Body of pancreas (tissue), 4 donors: Measurements from ENCODE around the gene DDX10.

Experiments
- POLR2A ChIP-seq, 3 donors: fragments of 450-650 bp; IDR thresholded peaks; one replicate each; pipeline ENCODE4 v1.6.1; 2016; ENCODE audit warnings: antibody characterized with exemption in 3 of 3, mild to moderate bottlenecking in 2 of 3
- TF ChIP-seq, protein P1 (sequence below), 7 experiments: fragments of 450-650 bp in 4 of 7; fragments of 200-600 bp in 3 of 7; sonication (generic) in 3 of 7; IDR thresholded peaks; one replicate each; pipeline ENCODE4 v1.5.1; 2016 to 2019; ENCODE audit warnings: antibody characterized with exemption in 7 of 7

DNA sequence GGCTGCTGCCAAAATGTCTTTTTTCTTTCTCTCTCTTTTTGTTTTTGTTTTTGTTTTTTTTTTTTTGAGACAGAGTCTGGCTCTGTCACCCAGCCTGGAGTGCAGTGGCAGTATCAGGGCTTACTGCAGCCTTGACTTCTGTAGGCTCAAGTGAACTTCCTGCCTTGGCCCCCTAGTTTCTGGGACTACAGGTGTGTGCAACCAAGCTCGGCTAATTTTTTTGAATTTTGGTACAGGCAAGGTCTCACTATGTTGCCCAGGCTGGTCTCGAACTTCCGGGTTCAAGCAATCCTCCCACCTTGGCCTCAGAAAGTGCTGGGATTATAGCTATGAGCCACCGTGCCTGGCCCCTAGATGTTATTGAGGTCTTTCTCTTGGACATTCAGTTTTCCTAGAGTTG is 2.2 kb upstream of the DDX10 start:
- TF ChIP-seq, protein P1, sequence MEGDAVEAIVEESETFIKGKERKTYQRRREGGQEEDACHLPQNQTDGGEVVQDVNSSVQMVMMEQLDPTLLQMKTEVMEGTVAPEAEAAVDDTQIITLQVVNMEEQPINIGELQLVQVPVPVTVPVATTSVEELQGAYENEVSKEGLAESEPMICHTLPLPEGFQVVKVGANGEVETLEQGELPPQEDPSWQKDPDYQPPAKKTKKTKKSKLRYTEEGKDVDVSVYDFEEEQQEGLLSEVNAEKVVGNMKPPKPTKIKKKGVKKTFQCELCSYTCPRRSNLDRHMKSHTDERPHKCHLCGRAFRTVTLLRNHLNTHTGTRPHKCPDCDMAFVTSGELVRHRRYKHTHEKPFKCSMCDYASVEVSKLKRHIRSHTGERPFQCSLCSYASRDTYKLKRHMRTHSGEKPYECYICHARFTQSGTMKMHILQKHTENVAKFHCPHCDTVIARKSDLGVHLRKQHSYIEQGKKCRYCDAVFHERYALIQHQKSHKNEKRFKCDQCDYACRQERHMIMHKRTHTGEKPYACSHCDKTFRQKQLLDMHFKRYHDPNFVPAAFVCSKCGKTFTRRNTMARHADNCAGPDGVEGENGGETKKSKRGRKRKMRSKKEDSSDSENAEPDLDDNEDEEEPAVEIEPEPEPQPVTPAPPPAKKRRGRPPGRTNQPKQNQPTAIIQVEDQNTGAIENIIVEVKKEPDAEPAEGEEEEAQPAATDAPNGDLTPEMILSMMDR (IDR thresholded peaks at IDR 0.05): no peak
- TF ChIP-seq POLR2A (IDR thresholded peaks at IDR 0.05): no peak
